HCT116 (cell line): Measurements from ENCODE around the gene TPH1. TPM values are rescaled to one million over a fixed set of nuclear protein-coding genes. Genes with fewer than 3 reads are reported as not detected.

Experiments
- ATAC-seq: fragments of 200-7000 bp; cut with Tn5 transposase; 2 replicates; pipeline ENCODE4 v1.9.1; 2020; ENCODE audit warnings: mild to moderate bottlenecking, moderate library complexity
- BruUV-seq: library from RNA; stranded (reverse); fragments of 400-500 nt; replicated peaks from 2 replicates; lab custom pipeline; 2021; lab: Mats Ljungman, UMichigan
- CTCF ChIA-PET: fragments of 300-600 bp; sonication (Branson Sonifier 250); formaldehyde crosslinking; loops from one replicate; lab custom pipeline; 2021; ENCODE audit warnings: antibody characterized with exemption; lab: Charles Lee
- POLR2A ChIA-PET: fragments of 300-600, 350-600 bp; sonication (Branson Sonifier 250); formaldehyde crosslinking; loops from one replicate; lab custom pipeline; 2021; ENCODE audit warnings: antibody characterized with exemption; lab: Charles Lee
- RAD21 ChIA-PET, 2 experiments: fragments of 300-600 bp; sonication (Branson Sonifier 250); formaldehyde crosslinking; loops; one replicate each; lab custom pipeline; 2023; ENCODE audit warnings: low total read pairs in 2 of 2; ENCODE audit not compliant: uncharacterized antibody in 2 of 2, unreplicated experiment in 2 of 2, low non-redundant PET in 1 of 2; lab: Charles Lee
- DNase-seq: peaks from one replicate; pipeline ENCODE4 v3.0.0-alpha.2; 2010; ENCODE audit warnings: low read depth, low spot score
- H2AFZ ChIP-seq: fragments of 200-600 bp; shearing (Covaris generic), sonication (generic); 2 replicates; pipeline ENCODE4 v1.6.1; 2017; ENCODE audit warnings: low read depth, mixed run types, mixed read lengths, antibody characterized with exemption, low read length; ENCODE audit not compliant: poor library complexity, severe bottlenecking
- H3K27ac ChIP-seq: 2 replicates; pipeline ENCODE4 v1.5.1; 2012; ENCODE audit warnings: low read depth, low read length
- H3K27me3 ChIP-seq: fragments of 200-600 bp; sonication (generic); 2 replicates; pipeline ENCODE4 v1.6.1; 2016; ENCODE audit warnings: mixed run types, low read length, mixed read lengths; ENCODE audit not compliant: insufficient read depth
- H3K36me3 ChIP-seq, 2 experiments: fragments of 200-500 bp in 1 of 2; fragments of 200-600 bp in 1 of 2; sonication (Bioruptor generic) in 1 of 2; sonication (generic) in 1 of 2; 2 replicates each; pipeline versions ENCODE4 v1.5.1 to v1.6.1; 2014 to 2016; ENCODE audit warnings: low read length in 2 of 2, inconsistent platforms in 1 of 2, mixed read lengths in 1 of 2, mixed run types in 1 of 2; ENCODE audit not compliant: insufficient read depth in 2 of 2, control insufficient read depth in 1 of 2
- H3K4me1 ChIP-seq, 2 experiments: fragments of 200-600 bp in 1 of 2; sonication (generic) in 1 of 2; 2 replicates each; pipeline versions ENCODE4 v1.5.1 to v1.6.1; 2012 to 2017; ENCODE audit warnings: low read length in 2 of 2, inconsistent platforms in 1 of 2, mild to moderate bottlenecking in 1 of 2, mixed read lengths in 1 of 2, mixed run types in 1 of 2, moderate library complexity in 1 of 2; ENCODE audit not compliant: insufficient read depth in 2 of 2, control insufficient read depth in 1 of 2
- H3K4me2 ChIP-seq: fragments of 200-600 bp; sonication (generic); 2 replicates; pipeline ENCODE4 v1.6.1; 2017; ENCODE audit warnings: mixed run types, low read length, mixed read lengths
- H3K4me3 ChIP-seq, 2 experiments: fragments of 200-600 bp in 1 of 2; sonication (generic) in 1 of 2; replicated peaks in 1 of 2; 2 replicates each; pipeline ENCODE4 v1.5.1; 2011 to 2016; ENCODE audit warnings: low read length in 2 of 2, control low read depth in 1 of 2, low read depth in 1 of 2, mild to moderate bottlenecking in 1 of 2, mixed read lengths in 1 of 2, mixed run types in 1 of 2
- H3K79me2 ChIP-seq: fragments of 200-600 bp; sonication (generic); 2 replicates; pipeline ENCODE4 v1.6.1; 2017; ENCODE audit warnings: mild to moderate bottlenecking, mixed run types, low read length, moderate library complexity, mixed read lengths; ENCODE audit not compliant: insufficient read depth
- H3K9ac ChIP-seq: fragments of 200-600 bp; sonication (generic); 2 replicates; pipeline ENCODE4 v1.6.1; 2016; ENCODE audit warnings: low read length, mixed read lengths
- H3K9me2 ChIP-seq: fragments of 200-600 bp; sonication (generic), shearing (Covaris generic); 2 replicates; pipeline ENCODE4 v1.6.1; 2017; ENCODE audit warnings: mixed run types, mild to moderate bottlenecking, moderate library complexity; ENCODE audit not compliant: insufficient read depth
- H3K9me3 ChIP-seq, 2 experiments: fragments of 200-500 bp in 1 of 2; fragments of 200-600 bp in 1 of 2; sonication (Bioruptor generic) in 1 of 2; sonication (generic) in 1 of 2; 2 replicates each; pipeline ENCODE4 v1.6.1; 2014 to 2017; ENCODE audit warnings: low read length in 2 of 2, mixed read lengths in 2 of 2, inconsistent platforms in 1 of 2, low read depth in 1 of 2, mild to moderate bottlenecking in 1 of 2, mixed run types in 1 of 2, moderate library complexity in 1 of 2; ENCODE audit not compliant: control insufficient read depth in 1 of 2, insufficient read depth in 1 of 2
- H4K20me1 ChIP-seq: fragments of 200-600 bp; sonication (generic), shearing (Covaris generic); 2 replicates; pipeline ENCODE4 v1.6.1; 2017; ENCODE audit warnings: mixed run types, mild to moderate bottlenecking, moderate library complexity; ENCODE audit not compliant: insufficient read depth
- CBX3 ChIP-seq: IDR thresholded peaks from 2 replicates; pipeline ENCODE4 v1.6.1; 2012; ENCODE audit warnings: low read depth
- ELF1 ChIP-seq: IDR thresholded peaks from 2 replicates; pipeline ENCODE4 v1.6.1; 2012; ENCODE audit warnings: low read depth, borderline replicate concordance
- JUND ChIP-seq: IDR thresholded peaks from 2 replicates; pipeline ENCODE4 v1.6.1; 2012
- POLR2A ChIP-seq: IDR thresholded peaks from 2 replicates; pipeline ENCODE4 v1.7.0; 2011; ENCODE audit warnings: borderline replicate concordance; ENCODE audit not compliant: insufficient read depth, insufficient read length; ENCODE audit errors: extremely low read depth
- RAD21 ChIP-seq: IDR thresholded peaks from 2 replicates; pipeline ENCODE4 v1.6.1; 2012; ENCODE audit warnings: low read depth, mild to moderate bottlenecking
- SIN3A ChIP-seq: IDR thresholded peaks from 2 replicates; pipeline ENCODE4 v1.6.1; 2012; ENCODE audit warnings: low read depth
- SP1 ChIP-seq: IDR thresholded peaks from 2 replicates; pipeline ENCODE4 v1.6.1; 2012; ENCODE audit warnings: low read depth
- SRF ChIP-seq: IDR thresholded peaks from 2 replicates; pipeline ENCODE4 v1.6.1; 2012; ENCODE audit warnings: low read depth
- TCF7L2 ChIP-seq: IDR thresholded peaks from 2 replicates; pipeline ENCODE4 v1.7.0; 2011; ENCODE audit warnings: borderline replicate concordance, inconsistent platforms; ENCODE audit not compliant: insufficient read depth, insufficient read length; ENCODE audit errors: extremely low read depth
- YY1 ChIP-seq: IDR thresholded peaks from 2 replicates; pipeline ENCODE4 v1.6.1; 2011; ENCODE audit warnings: low read length, low read depth, moderate library complexity, mild to moderate bottlenecking; ENCODE audit not compliant: insufficient replicate concordance; ENCODE audit errors: extremely low read depth
- ZFX ChIP-seq: fragments of 450-650 bp; IDR thresholded peaks from 2 replicates; pipeline ENCODE4 v1.6.1; 2017
- ZNF274 ChIP-seq: fragments of 200-500 bp; sonication (Bioruptor generic); IDR thresholded peaks from 2 replicates; pipeline ENCODE4 v1.6.1; 2014; ENCODE audit warnings: mild to moderate bottlenecking, low read depth, low read length, inconsistent platforms
- intact Hi-C: fragments of 100-400 bp; cut with micrococcal nuclease; formaldehyde crosslinking; loops from 2 replicates; pipeline ENCODE4 v1.10.0; 2022
- total RNA-seq: library from RNA; stranded (reverse); gene quantifications from one replicate; pipeline ENCODE4 v1.2.1, GENCODE V29; 2021; ENCODE audit not compliant: unreplicated experiment
- TF ChIP-seq, protein P1 (sequence below): IDR thresholded peaks from 2 replicates; pipeline ENCODE4 v1.6.1; 2011; ENCODE audit warnings: mild to moderate bottlenecking, low read length, moderate library complexity; ENCODE audit not compliant: insufficient replicate concordance; ENCODE audit errors: extremely low read depth
- TF ChIP-seq, protein P2 (sequence below): IDR thresholded peaks from 2 replicates; pipeline ENCODE4 v1.6.1; 2012

TPH1 gene
- total RNA-seq, 1 experiment from 2014 or later, result 0.42 TPM

DNA sequence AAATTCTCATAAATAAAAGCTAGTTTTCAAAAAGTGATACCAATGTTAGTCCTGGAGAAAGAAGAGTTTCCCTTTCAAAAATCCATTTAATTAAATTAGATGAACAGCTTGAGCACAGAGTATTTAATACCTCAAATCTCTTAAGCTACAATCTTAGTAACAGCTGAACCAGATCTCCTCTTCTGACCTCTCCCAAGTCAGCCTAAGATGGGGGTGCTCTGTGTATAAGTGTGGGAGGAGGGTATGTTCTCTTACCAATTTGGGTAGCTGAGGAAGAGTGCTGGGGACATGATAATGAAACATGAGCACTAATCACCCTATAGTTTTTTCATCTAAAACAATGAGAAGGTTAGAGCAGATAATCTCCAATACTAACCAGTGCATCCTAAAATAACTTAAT, 9.6 kb downstream of the TPH1 start:
- ATAC-seq, result no peak
- Histone ChIP-seq H3K79me2 (no peaks in the 10 kb centered on the region), H3K9me2 (no peaks in the 10 kb centered on the region), H3K27ac (no peak overlapping the region), H3K4me3 (no peak overlapping the region), H2AFZ (no peak overlapping the region), H3K4me1 (no peaks in the 10 kb centered on the region), H3K9me3 (no peaks in the 10 kb centered on the region), H3K4me2 (no peak overlapping the region), H3K36me3 (no peaks in the 10 kb centered on the region), H3K27me3 (no peaks in the 10 kb centered on the region), H4K20me1 (no peaks in the 10 kb centered on the region), H3K9ac (no peak overlapping the region)
- BruUV-seq, result no TSS peak
- DNase-seq, result no peak
- TF ChIP-seq RAD21, result no peak
- TF ChIP-seq, protein P1, sequence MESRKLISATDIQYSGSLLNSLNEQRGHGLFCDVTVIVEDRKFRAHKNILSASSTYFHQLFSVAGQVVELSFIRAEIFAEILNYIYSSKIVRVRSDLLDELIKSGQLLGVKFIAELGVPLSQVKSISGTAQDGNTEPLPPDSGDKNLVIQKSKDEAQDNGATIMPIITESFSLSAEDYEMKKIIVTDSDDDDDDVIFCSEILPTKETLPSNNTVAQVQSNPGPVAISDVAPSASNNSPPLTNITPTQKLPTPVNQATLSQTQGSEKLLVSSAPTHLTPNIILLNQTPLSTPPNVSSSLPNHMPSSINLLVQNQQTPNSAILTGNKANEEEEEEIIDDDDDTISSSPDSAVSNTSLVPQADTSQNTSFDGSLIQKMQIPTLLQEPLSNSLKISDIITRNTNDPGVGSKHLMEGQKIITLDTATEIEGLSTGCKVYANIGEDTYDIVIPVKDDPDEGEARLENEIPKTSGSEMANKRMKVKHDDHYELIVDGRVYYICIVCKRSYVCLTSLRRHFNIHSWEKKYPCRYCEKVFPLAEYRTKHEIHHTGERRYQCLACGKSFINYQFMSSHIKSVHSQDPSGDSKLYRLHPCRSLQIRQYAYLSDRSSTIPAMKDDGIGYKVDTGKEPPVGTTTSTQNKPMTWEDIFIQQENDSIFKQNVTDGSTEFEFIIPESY, result no peak
- no peak for TF ChIP-seq TCF7L2
- TF ChIP-seq ZNF274, result no peak
- no peak for TF ChIP-seq ZFX
- ChIA-PET POLR2A (no interaction called here), CTCF (no interaction called here), RAD21 (interaction anchor here in 1 of 2 experiments (0.7 kb wide), 1 partner anchor 70 kb away, joined by 4 read pairs; the partner anchor contains the start of gene SAAL1)
- intact Hi-C loops, result no loop called here

DNA sequence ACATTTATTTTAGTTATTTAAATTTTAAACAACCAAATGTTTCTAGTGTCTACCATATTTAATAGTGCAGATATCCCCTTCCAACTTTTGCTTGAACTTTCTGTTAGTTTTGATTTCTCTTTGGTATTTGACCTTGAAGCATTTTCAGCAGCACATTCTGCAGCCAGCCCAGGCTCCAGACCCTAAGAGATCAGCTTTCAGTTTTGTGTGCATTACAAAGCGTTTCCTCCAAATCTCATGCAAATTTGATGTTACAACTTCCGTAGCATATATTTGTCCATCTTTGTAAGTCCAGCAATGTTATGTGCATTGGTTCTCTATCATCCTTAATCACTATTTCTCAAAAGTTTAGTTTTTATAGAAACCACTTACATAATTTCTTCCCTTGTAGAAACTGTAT, 18.6 kb downstream of the TPH1 start:
- DNase-seq (no peak), ATAC-seq (no peak)
- no peaks in the 10 kb centered on the region for H4K20me1 ChIP-seq
- H3K4me3 ChIP-seq, result no peak overlapping the region
- no peaks in the 10 kb centered on the region for H3K4me1 ChIP-seq
- H3K79me2 ChIP-seq, result no peaks in the 10 kb centered on the region
- intact Hi-C loops, result no loop called here
- H3K27me3 ChIP-seq, result no peaks in the 10 kb centered on the region
- H3K9me2 ChIP-seq, result no peaks in the 10 kb centered on the region
- H3K4me2 ChIP-seq, result no peak overlapping the region
- no peak overlapping the region for H3K9ac ChIP-seq
- CTCF ChIA-PET, result no interaction called here
- no peaks in the 10 kb centered on the region for H3K36me3 ChIP-seq
- RAD21 ChIA-PET, result no interaction called here
- no peak overlapping the region for H2AFZ ChIP-seq
- POLR2A ChIA-PET, result no interaction called here
- no peaks in the 10 kb centered on the region for H3K9me3 ChIP-seq
- no TSS peak for BruUV-seq
- no peak overlapping the region for H3K27ac ChIP-seq
- TF ChIP-seq ZNF274 (no peak), CBX3 (no peak), POLR2A (no peak), ELF1 (no peak), SP1 (no peak), YY1 (no peak), SIN3A (no peak), SRF (no peak), RAD21 (no peak), JUND (no peak)
- TF ChIP-seq, protein P2, sequence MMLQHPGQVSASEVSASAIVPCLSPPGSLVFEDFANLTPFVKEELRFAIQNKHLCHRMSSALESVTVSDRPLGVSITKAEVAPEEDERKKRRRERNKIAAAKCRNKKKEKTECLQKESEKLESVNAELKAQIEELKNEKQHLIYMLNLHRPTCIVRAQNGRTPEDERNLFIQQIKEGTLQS, result no peak
- TF ChIP-seq, all 23 proteins: peak for 0
